ENCODE data around the gene HIVEP3. TPM values are rescaled to one million over a fixed set of nuclear protein-coding genes. Genes with fewer than 3 reads are reported as not detected.

The HIVEP3 gene
- total RNA-seq, 1 donor from 2014 or later: 10.1 TPM

DNA sequence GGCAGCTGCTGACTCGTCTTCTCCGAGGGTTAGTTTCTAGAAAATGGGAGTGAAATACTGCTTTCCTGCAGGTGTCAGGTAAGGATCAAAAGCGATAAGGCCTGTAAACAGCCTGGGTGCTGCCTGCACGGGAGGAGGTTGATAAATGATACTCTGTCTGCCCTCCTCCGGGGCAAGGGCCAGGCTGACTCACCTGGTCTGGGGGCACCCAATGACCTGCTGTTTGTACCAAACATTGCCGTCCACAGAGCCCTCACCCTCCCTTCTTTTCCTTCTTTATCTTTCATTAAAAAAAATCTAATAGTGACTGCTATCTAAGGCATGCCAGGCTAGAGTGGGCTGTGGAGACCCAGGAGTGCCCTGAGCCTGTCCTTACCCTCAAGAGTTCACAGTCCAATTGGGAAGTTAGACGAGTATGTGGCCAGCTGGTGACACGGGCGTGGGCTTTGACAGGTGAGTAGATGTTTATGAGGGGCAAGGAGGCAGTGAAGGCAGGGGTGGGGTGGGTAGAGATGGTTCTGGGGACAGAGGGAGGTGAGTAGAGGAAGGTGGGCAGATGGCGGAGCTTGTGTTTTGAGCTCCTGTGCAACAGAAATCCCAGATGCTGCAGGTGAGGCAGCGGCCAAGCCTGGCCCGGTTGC is 450.5 kb downstream of the HIVEP3 start:
- DNase-seq (ENCODE audit: low spot score): no peak

- peak; percentile 38 for DNase-seq (ENCODE audit: low spot score)
Observed at GRCh38 chr1:41467673-41468072, 451.0 kb downstream of the HIVEP3 start.

GRCh38 chr1:41466146-41466545 is 452.6 kb downstream of the HIVEP3 start:
- no peak for DNase-seq (ENCODE audit: low spot score)

- DNase-seq (ENCODE audit: low spot score): no peak
Observed at GRCh38 chr1:41465741-41466140, 453.0 kb downstream of the HIVEP3 start.

- DNase-seq (ENCODE audit: low spot score): no peak
Observed at GRCh38 chr1:41464885-41465284, 453.8 kb downstream of the HIVEP3 start.

GRCh38 chr1:41463516-41463915 is 455.2 kb downstream of the HIVEP3 start:
- DNase-seq (ENCODE audit: low spot score): no peak

DNA sequence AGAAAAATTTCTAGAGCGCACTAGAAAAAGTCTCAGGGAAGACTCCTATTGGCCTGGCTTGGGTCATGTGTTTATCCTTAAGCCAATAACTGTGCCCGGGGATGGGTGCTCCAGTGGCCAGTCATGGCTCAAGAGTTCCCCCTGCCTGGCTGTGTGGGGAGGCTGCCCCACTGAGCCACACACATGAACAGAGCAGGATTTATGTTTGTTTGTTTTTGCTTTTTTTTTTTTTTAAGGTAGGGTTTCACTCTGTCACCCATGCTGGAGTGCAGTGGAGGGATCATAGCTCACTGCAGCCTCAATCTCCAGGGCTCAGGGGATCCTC is 456.1 kb downstream of the HIVEP3 start:
- DNase-seq (ENCODE audit: low spot score): no peak

- no peak for DNase-seq (ENCODE audit: low spot score)
Observed at GRCh38 chr1:41461790-41462679, 456.7 kb downstream of the HIVEP3 start.

- no peak for DNase-seq (ENCODE audit: low spot score)
Observed at GRCh38 chr1:41456847-41457540, 461.7 kb downstream of the HIVEP3 start.

Other genes starting within 250 kb of the HIVEP3 start
- not detected for gene GUCA2B, start 234.5 kb upstream of the HIVEP3 start, total RNA-seq
- not detected for gene GUCA2A, start 245.8 kb upstream of the HIVEP3 start, total RNA-seq